OCI-LY7 (cell line): ENCODE data around the gene DNAJB7. TPM values are rescaled to one million over a fixed set of nuclear protein-coding genes. Genes with fewer than 3 reads are reported as not detected.
"Not testable (repeated sequence)": the region's sequence is repeated elsewhere in the genome, so short reads cannot be mapped to it uniquely, and the experiment has no call there.

Source experiments
- BruUV-seq: library from RNA; stranded (reverse); fragments of 400-500 nt; replicated peaks from 2 replicates; lab custom pipeline; 2021; lab: Mats Ljungman, UMichigan
- CTCF ChIA-PET: fragments of 300-600 bp; sonication (Branson Sonifier 250); formaldehyde crosslinking; loops from one replicate; lab custom pipeline; 2022; ENCODE audit warnings: antibody characterized with exemption; ENCODE audit not compliant: unreplicated experiment; lab: Charles Lee
- POLR2A ChIA-PET: fragments of 300-600 bp; sonication (Branson Sonifier 250); formaldehyde crosslinking; loops from one replicate; lab custom pipeline; 2022; ENCODE audit warnings: antibody characterized with exemption; lab: Charles Lee
- DNase-seq: peaks from one replicate; pipeline ENCODE4 v3.0.0-alpha.2; 2015; ENCODE audit warnings: low spot score
- H2AFZ ChIP-seq: fragments of 200-600 bp; sonication (generic), shearing (Covaris generic); 2 replicates; pipeline ENCODE4 v1.6.1; 2014; ENCODE audit warnings: mild to moderate bottlenecking, antibody characterized with exemption, low read length, moderate library complexity
- H3K27ac ChIP-seq: fragments of 200-600 bp; sonication (generic); 2 replicates; pipeline ENCODE4 v1.5.1; 2014; ENCODE audit warnings: mixed run types, low read depth, mild to moderate bottlenecking, moderate library complexity, low read length, inconsistent platforms; ENCODE audit not compliant: poor library complexity, severe bottlenecking
- H3K36me3 ChIP-seq: fragments of 200-600 bp; sonication (generic); 2 replicates; pipeline ENCODE4 v1.6.1; 2014; ENCODE audit warnings: mild to moderate bottlenecking, antibody characterized with exemption, low read length, moderate library complexity, mixed read lengths; ENCODE audit not compliant: insufficient read depth
- H3K4me1 ChIP-seq: fragments of 200-600 bp; sonication (generic); 2 replicates; pipeline ENCODE4 v1.5.1; 2014; ENCODE audit warnings: mild to moderate bottlenecking, low read length; ENCODE audit not compliant: insufficient read depth, poor library complexity, severe bottlenecking
- H3K4me2 ChIP-seq: fragments of 200-600 bp; sonication (generic); 2 replicates; pipeline ENCODE4 v1.6.1; 2014; ENCODE audit warnings: mild to moderate bottlenecking, low read length
- H3K4me3 ChIP-seq: fragments of 200-600 bp; sonication (generic); 2 replicates; pipeline ENCODE4 v1.5.1; 2014; ENCODE audit warnings: mild to moderate bottlenecking, low read depth, low read length; ENCODE audit not compliant: poor library complexity, severe bottlenecking
- H3K79me2 ChIP-seq: fragments of 200-600 bp; sonication (generic); 2 replicates; pipeline ENCODE4 v1.6.1; 2016; ENCODE audit warnings: low read depth, mild to moderate bottlenecking, low read length, moderate library complexity, mixed read lengths; ENCODE audit not compliant: insufficient read depth
- H3K9me2 ChIP-seq: fragments of 200-600 bp; sonication (generic); 2 replicates; pipeline ENCODE4 v1.6.1; 2016; ENCODE audit warnings: mild to moderate bottlenecking, low read length, mixed read lengths; ENCODE audit not compliant: insufficient read depth
- H3K9me3 ChIP-seq: fragments of 200-600 bp; sonication (generic); 2 replicates; pipeline ENCODE4 v1.6.1; 2014; ENCODE audit warnings: mild to moderate bottlenecking, mixed run types, low read length, mixed read lengths
- H4K20me1 ChIP-seq: fragments of 200-600 bp; sonication (generic); 2 replicates; pipeline ENCODE4 v1.6.1; 2014; ENCODE audit warnings: mild to moderate bottlenecking, antibody characterized with exemption, low read length, moderate library complexity, mixed read lengths; ENCODE audit not compliant: insufficient read depth
- EZH2phosphoT487 ChIP-seq: fragments of 200-600 bp; sonication (generic); IDR thresholded peaks from 2 replicates; pipeline ENCODE4 v1.6.1; 2018; ENCODE audit warnings: low read depth, borderline replicate concordance, mild to moderate bottlenecking, mixed run types, antibody characterized with exemption, low read length, moderate library complexity, mixed read lengths
- intact Hi-C: fragments of 100-400 bp; cut with micrococcal nuclease; formaldehyde crosslinking; loops from one replicate; pipeline ENCODE4 v1.10.0; 2022; ENCODE audit not compliant: unreplicated experiment
- total RNA-seq, 2 experiments: library from RNA; depleted of rRNA in 1 of 2; stranded (reverse); fragments of >200 nt in 1 of 2; shearing (Covaris generic) in 1 of 2; gene quantifications; 2 replicates each; pipeline ENCODE4 v1.2.3, GENCODE V29; 2014 to 2022
- TF ChIP-seq, protein P1 (sequence below): fragments of 200-600 bp; sonication (generic); conservative IDR thresholded peaks from 2 replicates; pipeline ENCODE4 v1.5.1; 2014; ENCODE audit warnings: mild to moderate bottlenecking, antibody characterized with exemption, low read length, moderate library complexity, mixed read lengths

Gene DNAJB7
- total RNA-seq, 2 experiments from 2014 or later: not detected

DNA sequence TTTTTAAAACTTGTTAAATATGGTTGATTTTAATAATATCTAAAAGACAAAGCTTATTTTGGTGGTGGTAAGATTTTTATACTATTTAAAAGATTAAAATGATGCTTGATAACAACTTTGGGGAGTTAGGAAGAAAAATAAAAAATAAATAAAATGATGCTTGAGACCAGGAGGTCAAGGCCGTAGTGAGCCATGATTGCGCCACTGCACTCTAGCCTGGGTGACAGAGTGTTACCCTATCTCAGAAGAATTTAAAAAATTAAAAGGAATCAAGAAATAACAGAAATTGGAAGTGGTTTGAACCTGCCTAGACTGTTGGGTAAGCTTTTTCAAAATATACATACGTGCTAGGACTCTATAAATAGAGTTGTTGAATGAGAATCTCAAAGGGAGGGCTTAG lies 12.1 kb upstream of the DNAJB7 start:
- DNase-seq: no peak
- no peaks in the 10 kb centered on the region; the same call in 1 of the 2 replicates for H3K9me2 ChIP-seq
- no peaks in the 10 kb centered on the region for H3K4me1 ChIP-seq
- H3K27ac ChIP-seq: no peak overlapping the region
- no TSS peak for BruUV-seq
- CTCF ChIA-PET: no interaction called here
- H3K4me2 ChIP-seq: no peak overlapping the region
- POLR2A ChIA-PET: no interaction called here
- TF ChIP-seq, protein P1, sequence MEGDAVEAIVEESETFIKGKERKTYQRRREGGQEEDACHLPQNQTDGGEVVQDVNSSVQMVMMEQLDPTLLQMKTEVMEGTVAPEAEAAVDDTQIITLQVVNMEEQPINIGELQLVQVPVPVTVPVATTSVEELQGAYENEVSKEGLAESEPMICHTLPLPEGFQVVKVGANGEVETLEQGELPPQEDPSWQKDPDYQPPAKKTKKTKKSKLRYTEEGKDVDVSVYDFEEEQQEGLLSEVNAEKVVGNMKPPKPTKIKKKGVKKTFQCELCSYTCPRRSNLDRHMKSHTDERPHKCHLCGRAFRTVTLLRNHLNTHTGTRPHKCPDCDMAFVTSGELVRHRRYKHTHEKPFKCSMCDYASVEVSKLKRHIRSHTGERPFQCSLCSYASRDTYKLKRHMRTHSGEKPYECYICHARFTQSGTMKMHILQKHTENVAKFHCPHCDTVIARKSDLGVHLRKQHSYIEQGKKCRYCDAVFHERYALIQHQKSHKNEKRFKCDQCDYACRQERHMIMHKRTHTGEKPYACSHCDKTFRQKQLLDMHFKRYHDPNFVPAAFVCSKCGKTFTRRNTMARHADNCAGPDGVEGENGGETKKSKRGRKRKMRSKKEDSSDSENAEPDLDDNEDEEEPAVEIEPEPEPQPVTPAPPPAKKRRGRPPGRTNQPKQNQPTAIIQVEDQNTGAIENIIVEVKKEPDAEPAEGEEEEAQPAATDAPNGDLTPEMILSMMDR: no peak
- TF ChIP-seq EZH2phosphoT487: no peak
- intact Hi-C loops: no loop called here
- H3K79me2 ChIP-seq: no peaks in the 10 kb centered on the region
- H3K36me3 ChIP-seq: peaks cover 41% of the 10 kb centered on the region
- no peaks in the 10 kb centered on the region for H4K20me1 ChIP-seq
- no peak overlapping the region for H2AFZ ChIP-seq
- no peaks in the 10 kb centered on the region for H3K9me3 ChIP-seq
- no peak overlapping the region for H3K4me3 ChIP-seq

DNA sequence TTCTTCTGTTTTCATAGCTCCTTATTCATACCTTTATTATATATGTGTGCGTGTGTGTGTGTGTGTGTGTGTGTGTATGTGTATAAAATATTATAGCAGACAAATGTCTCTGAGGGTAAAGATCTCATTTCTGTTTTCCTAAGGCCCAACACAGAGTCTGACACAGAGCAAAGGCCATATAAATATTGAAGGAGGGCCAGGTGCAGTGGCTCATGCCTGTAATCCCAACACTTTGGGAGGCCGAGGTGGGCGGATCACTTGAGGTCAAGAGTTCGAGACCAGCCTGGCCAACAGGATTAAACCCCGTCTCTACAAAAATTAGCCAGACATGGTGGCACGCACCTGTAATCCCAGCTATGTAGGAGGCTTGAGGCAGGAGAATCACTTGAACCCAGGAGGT lies 6.5 kb upstream of the DNAJB7 start:
- H3K4me1 ChIP-seq, CTCF ChIA-PET, H2AFZ ChIP-seq, H3K9me3 ChIP-seq, H3K79me2 ChIP-seq, DNase-seq, H3K4me2 ChIP-seq, intact Hi-C loops, H3K4me3 ChIP-seq, H3K9me2 ChIP-seq, H4K20me1 ChIP-seq, H3K27ac ChIP-seq, BruUV-seq: not testable (repeated sequence)
- peaks cover 21% of the 10 kb centered on the region for H3K36me3 ChIP-seq
- POLR2A ChIA-PET: interaction anchor here (1.1 to 1.2 kb wide), 2 partner anchors 9 to 12 kb away, joined by 4 to 5 read pairs; partner anchors contain the start of genes ST13 and XPNPEP3

DNA sequence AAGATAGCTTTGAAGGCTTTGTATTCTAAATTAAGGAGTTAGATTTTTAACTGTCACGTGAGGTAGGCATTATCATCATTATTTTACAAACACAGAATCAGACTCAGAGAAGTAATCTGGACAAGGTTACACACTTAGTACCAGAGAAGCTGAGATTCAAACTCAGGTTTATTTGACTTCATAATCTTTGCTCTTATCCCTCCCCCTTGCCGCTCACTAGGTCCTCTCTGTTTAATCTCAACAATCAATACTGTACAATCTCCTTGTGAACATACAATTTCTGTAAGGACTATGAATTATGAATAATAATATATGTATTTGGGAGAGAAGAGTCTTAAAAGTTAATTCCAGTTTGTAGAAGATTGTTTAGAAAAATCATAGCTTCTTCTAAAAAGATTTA lies 5.2 kb upstream of the DNAJB7 start:
- BruUV-seq: no TSS peak
- CTCF ChIA-PET: interaction anchor here (1.0 kb wide), 1 partner anchor 10 kb away, joined by 3 read pairs; the partner anchor contains the start of genes ST13 and XPNPEP3
- Histone ChIP-seq H3K27ac (no peak overlapping the region), H3K9me3 (no peaks in the 10 kb centered on the region), H3K4me2 (no peak overlapping the region), H3K9me2 (no peaks in the 10 kb centered on the region), H4K20me1 (no peaks in the 10 kb centered on the region), H3K79me2 (peaks cover 7% of the 10 kb centered on the region; the same call in 1 of the 2 replicates), H2AFZ (no peak overlapping the region), H3K36me3 (peaks cover 25% of the 10 kb centered on the region), H3K4me1 (peaks cover 8% of the 10 kb centered on the region), H3K4me3 (no peak overlapping the region)
- no peak for DNase-seq
- no peak for TF ChIP-seq EZH2phosphoT487
- TF ChIP-seq, protein P1: no peak
- POLR2A ChIA-PET: interaction anchor here (0.9 to 2.1 kb wide), 4 partner anchors 8 to 12 kb away, joined by 4 to 12 read pairs (median 6); partner anchors contain the start of genes ST13 and XPNPEP3
- intact Hi-C loops: no loop called here
